PC-9 (cell line): Measurements from ENCODE around the gene DCLK2.

Experiments used
- EZH2 ChIP-seq: fragments of 200-600 bp; sonication (generic); IDR thresholded peaks from 2 replicates; pipeline ENCODE4 v1.8.0; 2017; ENCODE audit warnings: antibody characterized with exemption, low read depth
- TF ChIP-seq, protein P1 (sequence below): fragments of 200-600 bp; sonication (generic); conservative IDR thresholded peaks from 2 replicates; pipeline ENCODE4 v1.6.1; 2017; ENCODE audit warnings: mixed run types, antibody characterized with exemption, mild to moderate bottlenecking, moderate library complexity

DNA sequence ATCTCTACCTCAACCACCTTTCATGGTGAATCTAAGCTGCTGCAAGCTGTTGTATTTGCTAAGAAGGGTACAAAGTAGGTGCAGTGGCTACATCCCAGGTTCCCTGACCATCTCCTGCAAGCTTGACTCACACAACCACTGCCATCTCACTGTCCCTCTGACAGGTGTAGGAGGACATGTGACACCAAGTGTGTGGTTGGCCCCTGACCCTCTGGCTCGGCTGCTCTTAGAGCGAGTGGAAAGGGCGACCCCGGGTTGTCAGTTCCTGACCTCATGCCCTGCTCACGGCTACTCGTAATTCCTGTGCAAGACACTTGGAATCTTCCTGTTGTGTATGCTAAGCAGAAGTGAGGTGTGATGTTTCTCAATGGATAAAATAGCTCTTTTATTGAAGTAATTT is 184.4 kb downstream of the DCLK2 start:
- TF ChIP-seq, protein P1, sequence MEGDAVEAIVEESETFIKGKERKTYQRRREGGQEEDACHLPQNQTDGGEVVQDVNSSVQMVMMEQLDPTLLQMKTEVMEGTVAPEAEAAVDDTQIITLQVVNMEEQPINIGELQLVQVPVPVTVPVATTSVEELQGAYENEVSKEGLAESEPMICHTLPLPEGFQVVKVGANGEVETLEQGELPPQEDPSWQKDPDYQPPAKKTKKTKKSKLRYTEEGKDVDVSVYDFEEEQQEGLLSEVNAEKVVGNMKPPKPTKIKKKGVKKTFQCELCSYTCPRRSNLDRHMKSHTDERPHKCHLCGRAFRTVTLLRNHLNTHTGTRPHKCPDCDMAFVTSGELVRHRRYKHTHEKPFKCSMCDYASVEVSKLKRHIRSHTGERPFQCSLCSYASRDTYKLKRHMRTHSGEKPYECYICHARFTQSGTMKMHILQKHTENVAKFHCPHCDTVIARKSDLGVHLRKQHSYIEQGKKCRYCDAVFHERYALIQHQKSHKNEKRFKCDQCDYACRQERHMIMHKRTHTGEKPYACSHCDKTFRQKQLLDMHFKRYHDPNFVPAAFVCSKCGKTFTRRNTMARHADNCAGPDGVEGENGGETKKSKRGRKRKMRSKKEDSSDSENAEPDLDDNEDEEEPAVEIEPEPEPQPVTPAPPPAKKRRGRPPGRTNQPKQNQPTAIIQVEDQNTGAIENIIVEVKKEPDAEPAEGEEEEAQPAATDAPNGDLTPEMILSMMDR = no peak
- no peak for TF ChIP-seq EZH2
